T-cell (primary cell): ENCODE measurements around the gene TTC21B. TPM values are rescaled to one million over a fixed set of nuclear protein-coding genes. Genes with fewer than 3 reads are reported as not detected.

Experiments used
- ATAC-seq, 4 experiments: fragments of 200-7000 bp in 3 of 4; fragments of 150-1000 bp in 1 of 4; cut with Tn5 transposase; replicated peaks in 1 of 4; 1 replicate in 3 of 4; 2 replicates in 1 of 4; pipeline ENCODE4 v1.10.0; 2021; ENCODE audit warnings: moderate library complexity in 3 of 4, mild to moderate bottlenecking in 2 of 4, moderate number of reproducible peaks in 1 of 4
- CTCF ChIA-PET, 2 donors: fragments of 300-600 bp; sonication (Branson Sonifier 250); formaldehyde crosslinking; loops; one replicate each; lab custom pipeline; 2022; ENCODE audit warnings: antibody characterized with exemption in 2 of 2; lab: Charles Lee
- POLR2A ChIA-PET, 2 donors: fragments of 300-600 bp; sonication (Branson Sonifier 250); formaldehyde crosslinking; loops; one replicate each; lab custom pipeline; 2022; ENCODE audit warnings: antibody characterized with exemption in 2 of 2; lab: Charles Lee
- DNase-seq, 35 experiments: peaks; one replicate each; pipeline versions ENCODE4 v3.0.0 to v3.0.0-alpha.2; 2013 to 2023
- H3K27ac ChIP-seq: one replicate; pipeline ENCODE4 v1.5.1; 2013; ENCODE audit warnings: low read length
- H3K27me3 ChIP-seq, 2 experiments: replicated peaks in 1 of 2; 1 replicate in 1 of 2; 2 replicates in 1 of 2; pipeline versions ENCODE4 v1.6.1 to v1.7.0; 2013; ENCODE audit warnings: low read length in 1 of 2, mixed read lengths in 1 of 2; ENCODE audit not compliant: control insufficient read depth in 2 of 2, insufficient read depth in 2 of 2; ENCODE audit errors: extremely low read depth in 1 of 2
- H3K36me3 ChIP-seq, 2 donors: 1 replicate in 1 of 2; 2 replicates in 1 of 2; pipeline versions ENCODE4 v1.6.1 to v1.7.0; 2013; ENCODE audit warnings: low read length in 1 of 2; ENCODE audit not compliant: control insufficient read depth in 2 of 2, insufficient read depth in 1 of 2; ENCODE audit errors: extremely low read depth in 1 of 2
- H3K4me1 ChIP-seq, 2 experiments: 1 replicate in 1 of 2; 2 replicates in 1 of 2; pipeline versions ENCODE4 v1.6.1 to v1.7.0; 2013; ENCODE audit warnings: low read length in 2 of 2, mixed read lengths in 1 of 2; ENCODE audit not compliant: insufficient read depth in 2 of 2, control insufficient read depth in 1 of 2; ENCODE audit errors: extremely low read depth in 1 of 2
- H3K4me3 ChIP-seq, 2 donors: 1 replicate in 1 of 2; 2 replicates in 1 of 2; pipeline versions ENCODE4 v1.5.1 to v1.7.0; 2013; ENCODE audit warnings: mild to moderate bottlenecking in 2 of 2, low read length in 1 of 2, moderate library complexity in 1 of 2; ENCODE audit not compliant: control insufficient read depth in 1 of 2; ENCODE audit errors: extremely low read depth in 1 of 2
- H3K9me3 ChIP-seq: 2 replicates; pipeline ENCODE4 v1.7.0; 2013
- H3K27ac Mint-ChIP-seq, 2 donors: one replicate each; pipeline ENCODE4 v1.8.0; 2020 to 2021; ENCODE audit warnings: mild to moderate bottlenecking in 2 of 2, mixed read lengths in 2 of 2
- H3K27me3 Mint-ChIP-seq, 2 donors: one replicate each; pipeline ENCODE4 v1.8.0; 2021 to 2022; ENCODE audit warnings: mixed read lengths in 2 of 2
- H3K36me3 Mint-ChIP-seq: one replicate; pipeline ENCODE4 v1.8.0; 2021; ENCODE audit warnings: mixed read lengths
- H3K4me1 Mint-ChIP-seq, 3 donors: one replicate each; pipeline ENCODE4 v1.8.0; 2020 to 2022; ENCODE audit warnings: mixed read lengths in 3 of 3, mild to moderate bottlenecking in 1 of 3
- H3K4me3 Mint-ChIP-seq, 3 donors: one replicate each; pipeline ENCODE4 v1.8.0; 2020 to 2022; ENCODE audit warnings: mild to moderate bottlenecking in 3 of 3, mixed read lengths in 3 of 3, moderate library complexity in 3 of 3
- H3K9me3 Mint-ChIP-seq, 3 donors: one replicate each; pipeline ENCODE4 v1.8.0; 2020 to 2022; ENCODE audit warnings: mixed read lengths in 3 of 3
- WGBS: methylation state at CpG from one replicate; pipeline ENCODE4 v1.1.5; 2013; ENCODE audit warnings: missing lambda C conversion rate; ENCODE audit not compliant: insufficient coverage; 5-methylcytosine and 5-hydroxymethylcytosine counted together
- total RNA-seq, 35 experiments: library from RNA in 6 of 35; stranded (reverse) in 6 of 35; fragments of 120-200 nt in 1 of 35; gene quantifications; one replicate each; pipeline versions ENCODE4 v1.2.1 to v1.2.4 and lab custom pipeline; 2013 to 2026

TTC21B gene
- total RNA-seq, 5 donors from 2014 or later (not counting 1 experiment from before 2014, with no cell fraction given), result 20.5 to 31.4 (median 23.4) TPM

DNA sequence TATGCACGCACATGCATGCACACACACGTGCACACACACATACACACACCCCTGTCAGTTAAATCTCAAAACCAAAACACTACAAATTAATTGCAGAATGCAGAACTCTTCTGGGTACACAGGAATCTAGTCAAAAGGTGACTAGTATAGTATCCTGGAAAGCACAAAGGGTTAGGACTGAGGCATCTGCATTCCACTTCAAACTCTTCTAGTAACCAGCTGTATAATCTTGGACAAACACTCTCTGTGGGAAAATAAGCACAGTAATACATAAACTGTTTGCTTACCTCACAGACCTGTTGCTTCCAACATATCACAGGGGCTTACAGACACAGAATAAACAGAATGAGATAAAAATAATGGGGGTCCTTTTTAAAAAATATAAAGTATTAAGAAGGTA is 49.1 kb downstream of the TTC21B start:
- POLR2A ChIA-PET, result interaction anchor here (0.6 to 1.3 kb wide), 2 partner anchors 12 to 26 kb away, joined by 3 to 4 read pairs; no protein-coding TSS in a partner anchor
- H3K4me3 ChIP-seq, result no peak overlapping the region
- no CpG with 5 or more reads among the region's 2 CpGs for WGBS

DNA sequence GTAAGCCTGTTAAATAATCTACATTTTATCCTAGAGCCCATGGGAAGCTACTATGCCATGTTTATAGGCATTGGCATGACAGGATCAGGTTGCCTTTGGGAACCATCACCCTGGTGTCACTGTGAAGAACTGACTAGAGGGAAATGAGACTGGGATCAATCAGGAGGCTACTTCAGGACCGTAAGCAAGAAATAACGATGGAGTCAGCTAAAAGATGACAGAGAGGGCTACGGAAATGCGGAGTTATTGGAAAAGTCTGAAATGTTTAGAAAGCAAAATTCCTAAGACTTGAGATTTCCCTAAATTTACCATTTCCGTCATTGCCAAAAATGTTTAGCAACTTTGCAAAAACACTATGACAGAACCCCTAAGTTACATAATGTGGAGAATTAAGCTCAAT is 50.2 kb downstream of the TTC21B start:
- DNase-seq, result no peak
- no peaks in the 10 kb centered on the region for H3K9me3 ChIP-seq
- POLR2A ChIA-PET, result interaction anchor here in 1 of 2 donors (1.3 kb wide), 1 partner anchor 13 kb away, joined by 4 read pairs; no protein-coding TSS in a partner anchor
- no CpG with 5 or more reads among the region's 5 CpGs for WGBS
- ATAC-seq, result no peak
- H3K9me3 Mint-ChIP-seq, result no peaks in the 10 kb centered on the region
- H3K4me3 ChIP-seq, result no peak overlapping the region
- H3K4me1 Mint-ChIP-seq, result peaks cover 10 to 12% (median 12%) of the 10 kb centered on the region in 3 donors
- peaks cover 0 to 3% of the 10 kb centered on the region in 2 experiments for H3K4me1 ChIP-seq
- no peaks in the 10 kb centered on the region for H3K27me3 ChIP-seq
- no peak overlapping the region for H3K4me3 Mint-ChIP-seq
- H3K36me3 Mint-ChIP-seq, result peaks cover 58% of the 10 kb centered on the region
- H3K27ac Mint-ChIP-seq, result no peak overlapping the region
- peaks cover 7 to 26% of the 10 kb centered on the region in 2 donors for H3K36me3 ChIP-seq
- CTCF ChIA-PET, result interaction anchor here in 1 of 2 donors (1.0 to 1.5 kb wide), 3 partner anchors 13 to 29 kb away, joined by 4 read pairs; no protein-coding TSS in a partner anchor
- no peak overlapping the region for H3K27ac ChIP-seq
- H3K27me3 Mint-ChIP-seq, result no peaks in the 10 kb centered on the region

More for the DNA sequence above, 49.1 kb downstream of the TTC21B start:
- Mint-ChIP-seq H3K9me3 (no peaks in the 10 kb centered on the region), H3K36me3 (peaks cover 54% of the 10 kb centered on the region), H3K4me3 (no peak overlapping the region), H3K4me1 (peaks cover 10 to 12% (median 12%) of the 10 kb centered on the region in 3 donors), H3K27me3 (no peaks in the 10 kb centered on the region), H3K27ac (no peak overlapping the region)
- peaks cover 0 to 3% of the 10 kb centered on the region in 2 experiments for H3K4me1 ChIP-seq
- ATAC-seq, result no peak
- no peak overlapping the region for H3K27ac ChIP-seq
- peaks cover 7 to 16% of the 10 kb centered on the region in 2 donors for H3K36me3 ChIP-seq
- no peaks in the 10 kb centered on the region for H3K9me3 ChIP-seq
- no peaks in the 10 kb centered on the region for H3K27me3 ChIP-seq
- DNase-seq, result no peak
- CTCF ChIA-PET, result interaction anchor here (0.5 to 1.5 kb wide), 4 partner anchors 12 to 913 kb away, joined by 3 to 4 read pairs (median 4); no protein-coding TSS in a partner anchor

DNA sequence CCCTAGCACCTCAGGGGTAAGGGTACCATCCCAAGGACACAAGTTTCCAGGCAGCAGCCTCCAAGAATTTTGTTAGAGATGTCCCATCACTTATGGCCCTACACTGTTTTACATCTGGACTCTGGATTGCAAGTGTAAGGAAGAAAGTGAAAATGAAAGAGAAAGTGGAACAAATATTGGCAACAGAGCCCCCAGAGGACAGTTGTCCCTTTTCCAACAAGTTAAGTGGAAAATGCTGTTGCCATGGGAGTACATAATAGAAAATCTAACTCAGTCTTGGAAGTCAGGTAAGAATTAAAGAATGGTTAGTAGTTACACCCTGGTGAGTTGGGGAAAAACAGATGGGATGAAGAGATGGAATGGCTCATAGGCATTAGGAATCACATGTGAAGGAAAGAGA is 50.6 kb downstream of the TTC21B start:
- peaks cover 61% of the 10 kb centered on the region for H3K36me3 Mint-ChIP-seq
- Histone ChIP-seq H3K27me3 (no peaks in the 10 kb centered on the region), H3K4me3 (no peak overlapping the region), H3K4me1 (peaks cover 0 to 3% of the 10 kb centered on the region in 2 experiments), H3K36me3 (peaks cover 7 to 30% of the 10 kb centered on the region in 2 donors), H3K27ac (no peak overlapping the region), H3K9me3 (no peaks in the 10 kb centered on the region)
- DNase-seq, result peak in 1 of 35 experiments; percentile 31
- peak overlapping the region in 1 of 2 donors; percentile 65 for H3K27ac Mint-ChIP-seq
- no peaks in the 10 kb centered on the region for H3K27me3 Mint-ChIP-seq
- no peaks in the 10 kb centered on the region for H3K9me3 Mint-ChIP-seq
- ChIA-PET POLR2A (no interaction called here), CTCF (interaction anchor here in 1 of 2 donors (1.5 kb wide), 1 partner anchor 14 kb away, joined by 4 read pairs; no protein-coding TSS in a partner anchor)
- ATAC-seq, result no peak
- peaks cover 10 to 12% (median 12%) of the 10 kb centered on the region in 3 donors for H3K4me1 Mint-ChIP-seq
- H3K4me3 Mint-ChIP-seq, result peak overlapping the region; percentile 7 to 57 (median 31)

DNA sequence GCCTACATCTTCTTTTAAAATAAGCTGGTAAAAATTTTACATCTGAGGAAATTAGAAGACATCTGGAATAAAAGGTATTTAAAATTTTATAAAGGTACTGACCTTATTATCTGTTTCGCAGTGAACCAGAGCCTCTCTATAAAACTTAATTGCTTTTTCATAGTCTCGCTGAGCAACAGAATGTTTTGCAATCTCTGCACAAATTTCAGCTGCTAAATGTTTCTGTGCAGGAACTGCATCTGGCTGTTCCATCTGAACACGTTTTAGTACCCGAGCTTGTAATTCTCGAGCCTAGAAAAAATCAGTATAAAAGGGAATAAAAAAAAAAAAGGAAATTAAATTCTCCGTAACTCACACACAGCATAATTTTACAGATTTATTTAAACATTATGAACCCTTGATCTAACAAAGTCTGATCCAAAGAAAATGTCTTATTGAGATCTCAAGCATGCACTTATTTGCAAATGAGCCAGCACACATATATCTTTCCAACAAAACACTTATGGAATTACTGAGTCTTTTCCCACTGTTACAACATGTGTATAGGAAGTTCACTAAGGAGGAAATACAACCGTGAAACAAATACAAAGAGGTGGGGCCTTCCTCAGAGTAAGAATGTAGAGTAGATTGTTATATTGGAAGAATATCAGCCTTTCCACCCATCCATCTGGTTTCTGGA is 51.8 kb downstream of the TTC21B start:
- Mint-ChIP-seq H3K9me3 (no peaks in the 10 kb centered on the region), H3K4me3 (no peak overlapping the region), H3K36me3 (peaks cover 66% of the 10 kb centered on the region), H3K27me3 (no peaks in the 10 kb centered on the region), H3K27ac (no peak overlapping the region), H3K4me1 (peaks cover 10 to 12% (median 12%) of the 10 kb centered on the region in 3 donors)
- no peaks in the 10 kb centered on the region for H3K27me3 ChIP-seq
- H3K36me3 ChIP-seq, result peaks cover 7 to 39% of the 10 kb centered on the region in 2 donors
- H3K4me1 ChIP-seq, result peaks cover 0 to 3% of the 10 kb centered on the region in 2 experiments
- DNase-seq, result no peak
- WGBS, result no CpG with 5 or more reads among the region's 7 CpGs
- POLR2A ChIA-PET, result interaction anchor here in 1 of 2 donors (0.6 kb wide), 1 partner anchor 179 kb away, joined by 5 read pairs; no protein-coding TSS in a partner anchor
- H3K9me3 ChIP-seq, result no peaks in the 10 kb centered on the region
- CTCF ChIA-PET, result interaction anchor here in 1 of 2 donors (0.7 kb wide), 1 partner anchor 42 kb away, joined by 4 read pairs; no protein-coding TSS in a partner anchor
- H3K4me3 ChIP-seq, result no peak overlapping the region
- no peak for ATAC-seq
- no peak overlapping the region for H3K27ac ChIP-seq

DNA sequence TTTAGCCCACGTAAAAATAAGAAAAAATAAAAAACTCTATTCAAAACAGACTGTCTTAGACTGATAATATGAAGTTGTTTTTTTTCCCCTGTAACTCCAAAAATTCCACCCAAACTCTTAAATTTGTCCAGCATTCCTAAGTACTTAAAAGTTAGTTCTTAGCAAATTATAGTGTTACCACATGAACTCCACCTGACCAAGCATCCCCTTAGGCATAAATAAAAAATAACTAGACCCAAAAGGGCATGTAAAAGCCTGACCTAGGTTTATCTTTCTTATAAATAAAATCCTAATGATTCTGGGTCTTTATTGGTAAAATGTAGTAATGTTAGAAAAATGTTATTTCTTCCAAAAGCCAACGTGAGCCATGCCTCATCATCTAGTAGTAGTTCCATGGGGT is 54.3 kb downstream of the TTC21B start:
- DNase-seq (no peak), ATAC-seq (no peak)
- Mint-ChIP-seq H3K4me3 (no peak overlapping the region), H3K9me3 (no peaks in the 10 kb centered on the region), H3K27me3 (no peaks in the 10 kb centered on the region), H3K36me3 (peaks cover 68% of the 10 kb centered on the region), H3K27ac (no peak overlapping the region), H3K4me1 (peaks cover 10 to 12% (median 12%) of the 10 kb centered on the region in 3 donors)
- CTCF ChIA-PET, result no interaction called here
- no peak overlapping the region for H3K27ac ChIP-seq
- POLR2A ChIA-PET, result interaction anchor here in 1 of 2 donors (1.0 kb wide), 1 partner anchor 10 kb away, joined by 3 read pairs; no protein-coding TSS in a partner anchor
- no peaks in the 10 kb centered on the region for H3K27me3 ChIP-seq
- H3K36me3 ChIP-seq, result peaks cover 7 to 48% of the 10 kb centered on the region in 2 donors
- no peak overlapping the region for H3K4me3 ChIP-seq
- peaks cover 0 to 3% of the 10 kb centered on the region in 2 experiments for H3K4me1 ChIP-seq
- no peaks in the 10 kb centered on the region for H3K9me3 ChIP-seq
- no CpG with 5 or more reads among the region's 2 CpGs for WGBS

DNA sequence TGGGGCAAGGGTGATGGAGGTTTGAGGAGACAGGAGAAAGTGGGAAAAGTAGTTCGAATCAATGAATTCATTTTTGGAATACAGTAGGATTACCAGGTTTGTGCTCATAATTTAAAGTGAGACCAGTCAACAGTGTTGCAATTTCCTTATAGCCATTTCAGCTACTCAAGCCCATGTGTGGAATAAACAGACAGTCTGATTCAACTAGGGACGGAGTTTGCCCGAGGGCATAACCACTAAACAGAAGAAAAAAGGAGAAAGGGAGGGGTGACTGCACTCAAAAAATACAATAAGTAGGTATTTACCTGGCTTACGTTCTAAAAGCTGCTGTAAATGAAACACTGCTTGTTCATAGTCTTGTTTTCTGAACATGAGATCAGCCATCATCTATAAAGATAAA is 55.2 kb downstream of the TTC21B start:
- no peak overlapping the region for H3K27ac Mint-ChIP-seq
- H3K4me1 Mint-ChIP-seq, result peaks cover 8 to 10% (median 9%) of the 10 kb centered on the region in 3 donors
- H3K27me3 Mint-ChIP-seq, result no peaks in the 10 kb centered on the region
- ATAC-seq (no peak), DNase-seq (no peak)
- POLR2A ChIA-PET, result no interaction called here
- no peaks in the 10 kb centered on the region for H3K9me3 Mint-ChIP-seq
- H3K4me1 ChIP-seq, result peaks cover 0 to 3% of the 10 kb centered on the region in 2 experiments
- no peak overlapping the region for H3K4me3 Mint-ChIP-seq
- H3K9me3 ChIP-seq, result no peaks in the 10 kb centered on the region
- no CpG with 5 or more reads among the region's 4 CpGs for WGBS
- H3K36me3 Mint-ChIP-seq, result peaks cover 72% of the 10 kb centered on the region
- H3K27ac ChIP-seq, result no peak overlapping the region
- H3K4me3 ChIP-seq, result no peak overlapping the region
- CTCF ChIA-PET, result no interaction called here
- H3K36me3 ChIP-seq, result peaks cover 7 to 51% of the 10 kb centered on the region in 2 donors
- no peaks in the 10 kb centered on the region for H3K27me3 ChIP-seq
